DMS53 (cell line): Measurements from ENCODE around the gene FLCN.
"Not testable (repeated sequence)": the region's sequence is repeated elsewhere in the genome, so short reads cannot be mapped to it uniquely, and the experiment has no call there.

ENCODE experiments used
- DNase-seq: peaks from one replicate; lab custom pipeline; 2025; lab: John Stamatoyannopoulos, UW

The FLCN gene, protein sequence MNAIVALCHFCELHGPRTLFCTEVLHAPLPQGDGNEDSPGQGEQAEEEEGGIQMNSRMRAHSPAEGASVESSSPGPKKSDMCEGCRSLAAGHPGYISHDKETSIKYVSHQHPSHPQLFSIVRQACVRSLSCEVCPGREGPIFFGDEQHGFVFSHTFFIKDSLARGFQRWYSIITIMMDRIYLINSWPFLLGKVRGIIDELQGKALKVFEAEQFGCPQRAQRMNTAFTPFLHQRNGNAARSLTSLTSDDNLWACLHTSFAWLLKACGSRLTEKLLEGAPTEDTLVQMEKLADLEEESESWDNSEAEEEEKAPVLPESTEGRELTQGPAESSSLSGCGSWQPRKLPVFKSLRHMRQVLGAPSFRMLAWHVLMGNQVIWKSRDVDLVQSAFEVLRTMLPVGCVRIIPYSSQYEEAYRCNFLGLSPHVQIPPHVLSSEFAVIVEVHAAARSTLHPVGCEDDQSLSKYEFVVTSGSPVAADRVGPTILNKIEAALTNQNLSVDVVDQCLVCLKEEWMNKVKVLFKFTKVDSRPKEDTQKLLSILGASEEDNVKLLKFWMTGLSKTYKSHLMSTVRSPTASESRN

DNA sequence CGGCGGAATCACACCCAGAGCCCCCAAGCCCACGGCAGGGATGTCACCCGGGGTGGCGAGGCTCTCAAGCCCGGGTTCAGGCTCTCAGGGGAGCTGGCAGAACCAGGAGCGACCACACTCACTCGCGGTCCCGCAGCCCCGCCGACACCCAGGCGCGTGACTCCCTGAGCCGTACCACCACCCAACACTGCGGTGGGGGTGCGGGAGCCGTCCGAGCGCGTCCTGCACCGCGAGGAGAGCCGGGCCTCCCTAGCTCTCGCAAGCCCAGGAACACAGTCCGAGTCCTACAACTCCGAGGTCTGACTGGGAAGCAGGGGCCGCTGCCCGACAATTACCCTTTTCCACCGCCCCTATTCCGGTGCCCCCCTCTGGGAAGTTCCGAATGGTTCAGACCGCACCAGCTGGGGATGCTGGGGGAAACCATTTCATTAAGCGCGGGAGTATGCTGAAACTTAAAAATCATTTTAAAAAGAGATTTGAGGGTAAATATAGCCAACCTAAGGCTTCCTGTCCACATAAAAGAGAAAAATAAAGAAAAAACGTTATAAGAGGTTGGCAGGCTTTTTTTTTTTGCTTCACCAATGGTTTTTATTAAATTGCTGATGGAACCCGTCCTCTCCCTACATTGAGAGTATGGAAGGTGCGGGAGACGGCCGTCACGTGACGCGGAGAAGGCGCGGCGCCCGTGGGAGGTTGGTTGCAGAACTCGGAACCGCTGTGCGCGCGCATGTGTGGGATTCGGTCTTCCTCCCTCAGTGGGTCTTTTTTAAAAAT is at the start of gene FLCN:
Gene FLCN, minus strand, starts transcription at position 143 of the 774 bp plus-strand sequence. CDS start 9,031 bp downstream, outside the sequence.
- peak; percentile 91 for DNase-seq

DNA sequence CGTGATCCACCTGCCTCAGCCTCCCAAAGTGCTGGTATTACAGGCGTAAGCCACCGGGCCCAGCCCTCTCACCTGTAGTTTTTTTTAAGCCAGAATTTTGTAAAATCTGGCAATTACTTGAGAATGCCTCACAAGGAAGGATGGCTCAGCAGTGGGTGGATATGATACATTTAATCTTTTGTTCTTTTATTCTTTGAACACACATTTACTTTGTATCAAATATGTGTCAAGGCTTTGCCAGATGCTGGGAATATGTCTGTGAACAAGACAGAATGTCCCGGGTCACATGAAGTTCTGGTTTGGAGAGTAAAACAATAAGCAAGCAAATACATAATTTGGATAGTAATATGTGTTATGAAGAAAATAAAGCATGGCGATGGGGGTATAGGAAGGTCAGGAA is 49.0 kb upstream of the FLCN start:
- DNase-seq: no peak

DNA sequence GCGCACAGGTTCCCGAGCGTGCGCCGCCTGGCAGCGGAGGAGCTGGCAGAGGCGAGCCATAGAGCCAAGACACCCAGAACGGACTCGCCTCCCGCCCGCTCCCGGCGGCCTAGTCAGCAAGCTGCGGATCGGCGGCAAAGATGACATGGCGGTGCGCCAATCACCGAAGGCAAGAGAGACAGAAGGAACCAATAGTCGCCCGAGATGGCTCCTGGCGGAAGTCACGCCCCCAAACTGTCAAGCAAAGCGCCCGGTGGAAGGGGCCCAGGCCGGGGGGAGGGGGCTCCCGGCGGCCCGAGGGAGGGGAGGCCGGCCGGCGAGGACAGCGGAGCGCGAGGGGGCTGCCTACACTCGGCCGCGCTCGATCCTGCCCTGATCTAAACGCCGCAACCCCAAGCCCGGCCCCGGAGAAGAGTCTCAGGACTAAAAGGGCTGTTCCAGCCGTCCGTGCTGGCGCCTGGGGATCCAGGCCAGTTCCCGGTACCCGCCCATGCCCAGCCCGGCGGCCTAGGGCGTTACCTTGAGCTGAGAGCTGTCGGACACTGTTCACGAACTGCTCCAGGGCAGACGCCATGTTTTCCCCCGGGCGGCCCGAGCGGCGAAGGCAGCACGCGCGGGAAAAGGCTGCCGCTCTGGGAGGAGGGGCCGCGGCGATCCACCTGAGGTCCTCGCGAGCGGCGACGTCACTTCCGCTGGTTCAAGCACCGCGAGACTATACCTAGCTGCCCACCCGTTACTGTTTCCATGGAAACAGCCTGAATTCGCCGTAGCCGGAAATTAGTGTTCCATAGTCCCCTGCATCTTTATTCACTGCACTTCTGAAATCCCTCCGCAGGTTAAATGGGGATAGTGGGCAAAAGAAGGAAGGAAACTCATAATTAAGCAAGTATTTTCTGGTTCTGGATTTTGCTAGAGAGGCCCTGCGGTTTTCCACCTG is 43.9 kb upstream of the FLCN start, which contains the start of gene COPS3:
Gene COPS3, minus strand, starts transcription at position 634 of the 937 bp plus-strand sequence. Its CDS starts 60 bp downstream, at position 574.
- peak; percentile 99 for DNase-seq

DNA sequence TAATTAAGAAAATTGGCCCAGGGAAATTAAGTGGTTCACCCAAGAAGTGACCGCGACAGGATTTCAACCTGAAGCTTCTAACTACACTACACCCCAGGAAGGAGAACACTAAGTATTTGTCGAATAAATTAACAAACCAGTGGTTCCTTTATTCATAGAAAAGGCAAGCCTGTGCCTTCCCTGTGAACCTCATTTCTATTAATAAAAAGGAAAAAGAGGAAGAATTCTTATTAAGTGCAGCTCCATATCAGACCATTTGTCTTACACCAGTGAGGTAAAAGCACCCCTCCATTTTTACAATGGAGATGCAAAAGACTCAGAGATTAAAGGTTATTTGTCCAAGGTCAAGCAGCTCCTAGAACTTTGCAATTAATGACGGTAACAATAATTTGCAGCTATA is 42.3 kb upstream of the FLCN start:
- DNase-seq: no peak

DNA sequence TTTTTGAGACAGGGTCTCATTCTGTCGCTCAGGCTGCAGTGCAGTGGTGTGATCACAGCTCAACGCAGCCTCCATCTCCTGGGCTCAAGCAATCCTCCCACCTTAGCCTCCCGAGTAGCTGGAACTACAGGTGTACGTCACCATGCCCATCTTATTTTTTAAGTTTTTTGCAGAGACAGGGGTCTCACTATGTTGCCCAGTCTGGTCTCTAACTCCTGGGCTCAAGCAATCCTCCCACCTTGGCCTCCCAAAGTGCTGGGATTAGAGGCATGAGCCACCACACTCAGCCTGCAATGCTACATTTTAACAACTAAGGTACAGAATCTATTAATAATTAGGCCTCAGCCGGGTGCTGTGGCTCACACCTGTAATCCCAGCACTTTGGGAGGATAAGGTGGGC is 40.5 kb upstream of the FLCN start:
- DNase-seq: not testable (repeated sequence)

DNA sequence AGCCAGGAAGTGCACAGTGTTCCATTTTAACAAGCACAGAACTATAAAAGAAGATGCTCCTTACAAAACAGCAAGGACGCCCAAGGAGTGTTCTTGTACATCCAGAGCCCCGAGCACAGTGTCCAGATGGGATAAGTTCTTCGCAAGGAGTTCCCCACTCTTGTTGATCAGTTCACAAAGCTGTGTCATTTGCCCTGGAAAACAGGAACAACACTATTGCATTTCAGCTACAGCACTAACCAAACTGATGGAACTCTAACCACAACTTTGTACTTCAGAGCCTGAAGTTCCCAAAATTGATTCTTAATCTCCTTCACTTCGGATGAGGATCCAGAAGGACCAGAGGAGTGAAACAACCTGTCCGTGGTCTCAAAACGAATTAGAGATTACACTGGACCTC is 39.0 kb upstream of the FLCN start:
- no peak for DNase-seq

DNA sequence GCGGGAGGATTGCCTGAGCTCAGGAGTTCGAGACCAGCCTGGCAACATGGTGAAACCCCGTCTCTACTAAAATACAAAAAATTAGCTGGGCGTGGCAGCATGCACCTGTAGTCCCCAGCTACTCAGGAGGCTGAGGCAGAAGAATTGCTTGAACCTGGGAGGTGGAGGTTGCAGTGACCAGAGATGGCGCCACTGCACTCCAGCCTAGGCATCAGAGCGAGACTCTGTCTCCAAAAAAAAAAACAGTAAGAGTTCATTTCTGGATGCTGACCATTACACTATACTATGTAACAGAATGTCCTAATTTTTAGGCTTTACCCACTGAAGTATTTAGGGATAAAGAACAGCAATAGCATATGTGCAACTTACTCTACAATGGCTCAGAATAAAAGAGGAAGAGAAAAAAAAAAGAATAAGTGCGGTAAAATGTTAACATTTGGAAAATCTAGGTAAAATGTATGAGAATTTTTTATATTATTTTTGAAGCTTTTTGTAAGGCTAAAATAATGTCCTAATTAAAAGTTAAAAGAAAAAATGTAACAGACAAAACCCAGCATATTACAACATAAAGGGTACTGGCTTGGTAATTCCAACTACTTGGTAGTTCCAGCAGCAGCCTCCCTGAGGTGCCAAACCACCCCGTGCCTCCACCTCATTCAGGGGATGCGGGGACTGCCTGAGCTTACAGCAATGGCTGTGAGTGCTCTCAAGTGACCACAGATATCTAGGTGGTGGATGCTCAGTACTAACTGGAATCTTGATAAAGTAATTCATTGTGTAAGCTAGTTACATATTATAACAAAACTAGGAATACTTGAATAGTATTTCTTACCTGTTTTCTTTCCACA is 33.2 kb upstream of the FLCN start:
- DNase-seq: peak; percentile 44

DNA sequence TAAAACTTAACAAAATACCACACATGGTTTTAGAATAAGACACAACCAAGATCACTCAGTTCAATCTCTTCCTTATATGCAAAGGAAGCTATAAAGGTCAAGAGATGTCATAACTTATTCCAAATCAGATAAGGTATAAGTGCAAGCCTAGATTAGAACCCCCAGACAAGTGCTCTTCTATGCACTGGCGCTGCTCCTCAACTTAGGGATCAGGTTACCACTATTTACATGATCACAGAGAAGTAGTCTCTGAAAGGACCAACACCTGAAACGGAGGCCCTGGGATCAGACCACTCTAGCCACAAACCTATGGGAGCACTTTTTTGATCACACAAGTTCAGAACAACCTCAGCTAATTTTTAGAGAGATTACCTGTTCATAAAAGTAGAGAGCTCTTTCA is 27.5 kb upstream of the FLCN start:
- DNase-seq: peak; percentile 39

DNA sequence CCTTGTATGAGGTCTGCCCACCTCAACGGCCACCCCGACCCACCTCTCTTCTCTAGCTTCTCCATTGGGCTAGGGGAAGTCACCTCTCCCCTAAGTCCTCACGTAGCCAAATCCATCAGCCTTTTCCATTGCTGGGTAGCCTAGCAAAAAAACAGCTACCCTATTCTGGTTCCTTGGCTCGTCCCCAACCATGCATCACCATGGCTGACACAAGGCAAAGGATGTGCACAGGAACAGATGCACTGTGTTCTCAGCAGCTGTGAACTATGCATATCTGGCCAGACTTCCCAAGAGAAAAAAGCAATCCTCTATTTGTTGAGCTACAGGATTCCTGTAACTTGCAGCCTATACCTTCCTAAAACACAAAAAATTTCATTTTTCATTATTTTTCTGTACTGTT is 22.0 kb upstream of the FLCN start:
- DNase-seq: no peak

DNA sequence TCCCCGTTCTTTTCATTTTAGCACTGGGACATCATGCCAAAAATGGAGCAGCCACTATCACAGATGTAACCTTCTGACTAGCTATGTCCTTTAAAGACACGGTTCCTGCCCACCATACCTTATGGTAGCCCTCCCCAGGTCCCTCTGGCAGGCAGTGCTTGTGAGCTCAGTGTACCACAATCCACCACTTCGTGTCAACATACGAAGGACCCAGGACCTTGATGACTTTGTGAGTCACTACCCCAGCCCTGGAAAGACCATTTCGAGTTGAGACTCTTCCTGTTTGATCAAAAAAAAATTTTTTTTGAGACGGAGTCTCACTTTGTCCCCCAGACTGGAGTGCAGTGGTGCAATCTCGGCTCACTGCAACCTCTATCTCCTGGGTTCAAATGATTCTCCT is 21.0 kb upstream of the FLCN start:
- DNase-seq: peak; percentile 7

DNA sequence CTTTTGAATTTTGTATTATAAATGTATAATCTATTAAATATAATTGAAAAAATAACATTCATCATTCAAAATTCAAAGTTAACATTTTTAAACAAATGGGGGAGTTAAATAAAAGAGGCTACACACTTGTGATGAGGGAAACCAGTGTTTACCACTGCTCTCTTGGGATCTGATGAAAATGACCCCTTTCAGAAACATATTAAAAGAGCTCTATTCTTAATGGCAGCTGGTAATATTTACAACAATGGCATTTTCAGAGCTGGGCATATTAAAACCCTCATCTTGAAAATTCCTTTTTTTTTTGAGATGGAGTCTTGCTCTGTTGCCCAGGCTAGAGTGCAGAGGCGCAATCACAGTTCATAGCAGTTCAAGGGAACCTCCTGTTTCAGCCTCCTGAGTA is 19.3 kb upstream of the FLCN start:
- no peak for DNase-seq

DNA sequence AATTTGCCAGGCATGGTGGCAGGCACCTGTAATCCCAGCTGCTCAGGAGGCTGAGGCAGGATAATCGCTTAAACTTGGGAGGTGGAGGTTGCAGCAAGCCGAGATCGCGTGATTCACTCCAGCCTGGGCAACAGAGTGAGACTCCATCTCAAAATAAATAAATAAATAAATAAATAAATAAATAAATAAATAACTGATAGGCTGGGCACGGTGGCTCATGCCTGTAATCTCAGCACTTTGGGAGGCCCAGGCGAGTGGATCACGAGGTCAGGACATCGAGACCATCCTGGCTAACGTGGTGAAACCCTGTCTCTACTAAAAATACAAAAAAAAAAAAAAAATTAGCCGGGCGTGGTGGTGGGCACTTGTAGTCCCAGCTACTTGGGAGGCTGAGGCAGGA is 18.7 kb upstream of the FLCN start:
- DNase-seq: not testable (repeated sequence)

DNA sequence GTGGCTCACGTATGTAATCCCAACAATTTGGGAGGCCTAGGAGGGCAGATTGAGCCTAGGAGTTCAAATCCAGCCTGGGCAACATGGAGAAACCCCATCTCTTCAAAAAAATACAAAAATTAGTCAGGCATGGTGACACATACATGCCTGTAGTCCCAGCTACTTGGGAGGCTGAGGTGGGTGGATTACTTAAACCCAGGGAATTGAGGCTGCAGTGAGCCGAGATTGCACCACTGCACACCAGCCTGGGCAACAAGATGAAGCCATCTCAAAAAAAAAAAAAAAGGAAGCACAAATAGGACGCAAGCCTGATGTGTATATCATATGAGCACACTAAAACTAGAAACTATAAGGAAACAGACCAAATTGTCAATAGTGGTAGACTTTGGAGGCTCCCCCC is 17.1 kb upstream of the FLCN start:
- no peak for DNase-seq

DNA sequence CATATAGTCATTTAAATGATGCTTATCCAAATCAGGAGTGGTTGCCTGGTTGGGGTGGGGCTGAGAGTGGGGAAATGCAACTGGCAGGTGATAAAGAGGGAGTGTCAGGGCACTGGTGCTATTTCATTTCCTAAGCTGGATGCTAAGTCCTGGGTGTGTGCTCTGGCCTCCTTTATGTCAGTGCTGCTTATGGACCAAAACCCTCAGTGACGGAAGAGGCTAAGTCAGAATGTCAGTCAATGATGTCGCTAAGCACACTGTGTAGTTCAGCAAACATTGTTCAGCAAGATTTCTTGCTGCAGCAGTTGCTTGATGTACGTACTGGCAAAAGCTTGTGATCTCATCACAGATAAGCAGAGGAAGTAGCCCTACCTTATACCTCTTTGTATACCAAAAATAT is 16.4 kb upstream of the FLCN start:
- no peak for DNase-seq

DNA sequence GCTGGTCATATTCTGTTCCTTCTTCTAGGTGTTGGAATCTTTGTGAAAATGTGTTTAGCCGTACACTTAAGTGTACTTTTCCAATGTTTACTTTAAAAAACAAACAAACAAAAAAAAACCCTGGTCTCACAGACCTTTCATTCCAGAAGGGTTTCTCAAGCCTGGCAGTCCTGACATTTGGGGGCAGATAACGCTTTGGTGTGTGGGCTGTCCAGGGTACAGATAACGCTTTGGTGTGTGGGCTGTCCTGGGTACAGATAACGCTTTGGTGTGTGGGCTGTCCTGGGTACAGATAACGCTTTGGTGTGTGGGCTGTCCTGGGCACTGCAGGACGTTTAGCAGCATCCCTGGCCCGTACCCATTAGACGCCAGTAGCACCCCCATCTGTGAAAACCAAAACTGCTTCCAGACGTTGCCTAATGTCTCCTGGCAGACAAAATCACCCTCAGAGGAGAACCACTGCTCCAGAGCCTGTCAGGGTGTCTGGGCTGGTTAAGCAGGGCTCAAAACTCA is 15.2 kb upstream of the FLCN start:
- no peak for DNase-seq

DNA sequence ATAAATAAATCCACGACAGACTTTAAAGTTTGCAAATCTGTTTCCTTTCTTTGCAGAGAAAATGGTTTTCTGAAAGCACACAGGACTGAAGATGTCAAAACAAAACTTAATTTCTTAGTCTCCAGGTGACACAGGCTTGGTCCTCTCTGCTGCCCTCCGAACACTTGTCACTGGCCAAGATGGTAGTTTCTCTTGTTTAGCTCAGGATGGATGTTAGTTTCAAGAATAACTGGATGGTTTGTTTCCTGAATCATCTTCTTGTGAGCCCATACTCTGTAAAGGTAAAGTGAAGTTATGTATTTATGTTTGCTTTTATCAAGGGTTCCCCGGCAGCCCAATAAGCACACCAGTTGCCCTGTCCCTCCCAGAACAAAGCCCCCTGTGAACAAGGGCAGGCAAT is 9.9 kb upstream of the FLCN start:
- no peak for DNase-seq

DNA sequence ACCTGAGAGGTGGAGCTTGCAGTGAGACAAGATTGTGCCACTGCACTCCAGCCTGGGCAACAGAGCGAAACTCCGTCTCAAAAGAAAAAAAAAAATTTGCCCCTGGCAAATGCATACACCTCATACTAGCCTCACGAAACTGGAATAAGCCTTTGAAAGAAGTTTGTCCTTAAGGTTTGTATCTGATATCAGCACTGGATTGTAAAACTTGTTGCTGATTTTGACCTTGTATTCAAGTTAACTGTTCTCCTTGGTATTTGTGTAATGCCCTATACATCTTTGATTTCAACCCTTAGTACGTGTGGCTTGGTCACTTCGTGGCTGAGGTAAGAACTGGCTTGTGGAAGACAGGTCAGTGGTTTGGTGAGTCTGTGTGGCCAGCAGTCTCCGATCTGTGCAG is 6.2 kb upstream of the FLCN start:
- DNase-seq: no peak

DNA sequence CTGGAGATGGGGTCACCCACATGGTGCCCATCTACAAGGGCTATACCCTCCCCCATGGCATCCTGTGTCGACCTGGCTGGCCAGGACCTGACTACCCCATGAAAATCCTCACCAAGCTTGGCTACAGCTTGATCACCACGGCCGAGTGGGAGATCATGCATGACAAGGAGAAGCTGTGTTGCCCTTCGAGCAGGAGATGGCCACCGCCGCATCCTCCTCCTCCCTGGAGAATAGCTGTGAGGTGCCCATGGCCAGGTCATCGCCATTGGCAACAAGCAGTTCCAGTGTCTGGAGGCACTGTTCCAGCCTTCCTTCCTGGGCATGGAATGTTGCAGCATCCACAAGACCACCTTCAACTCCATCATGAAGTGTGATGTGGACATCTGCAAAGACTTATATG is 5.3 kb upstream of the FLCN start:
- no peak for DNase-seq

DNA sequence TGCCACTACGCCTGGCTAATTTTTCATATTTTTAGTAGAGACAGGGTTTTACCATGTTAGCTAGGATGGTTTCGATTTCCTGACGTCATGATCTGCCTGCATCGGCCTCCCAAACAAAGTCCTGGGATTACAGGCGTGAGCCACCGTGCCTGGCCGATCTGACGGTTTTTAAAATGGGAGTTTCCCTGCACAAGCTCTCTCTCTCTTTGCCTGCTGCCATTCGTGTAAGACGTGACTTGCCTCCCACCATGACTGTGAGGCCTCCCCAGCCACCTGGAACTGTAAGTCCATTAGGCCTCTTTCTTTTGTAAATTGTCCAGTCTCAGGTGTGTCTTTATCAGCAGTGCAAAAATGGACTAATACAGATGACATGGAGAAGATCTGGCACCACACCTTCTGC is 4.7 kb upstream of the FLCN start:
- DNase-seq: no peak

DNA sequence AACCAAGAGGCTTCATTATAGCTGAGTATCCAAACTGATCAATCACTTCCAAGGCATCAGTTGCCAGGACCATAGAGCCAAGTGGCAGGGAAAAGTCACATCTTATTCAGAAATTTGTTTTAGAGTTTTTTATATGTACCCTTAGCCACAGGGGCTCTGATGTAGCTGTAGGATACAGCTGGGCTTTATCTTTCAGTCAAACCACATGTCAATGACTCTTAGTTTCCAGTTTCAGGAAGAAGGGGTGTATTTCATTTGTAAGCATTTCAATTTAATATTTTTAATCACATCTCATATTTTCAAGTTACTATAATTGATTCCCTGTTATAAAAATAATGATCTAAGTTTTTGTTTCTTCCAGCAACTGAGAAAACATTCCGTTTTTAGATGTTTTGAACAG is 2.9 kb upstream of the FLCN start:
- no peak for DNase-seq
